ENCODE data around the gene KCND3. TPM values are rescaled to one million over a fixed set of nuclear protein-coding genes. Genes with fewer than 3 reads are reported as not detected.

KCND3 gene
- total RNA-seq, 3 donors from 2014 or later (not counting 1 experiment from before 2014, with no cell fraction given), result 0.07 to 0.16 TPM; not detected in 1

- peaks cover 2 to 18% of the 10 kb centered on the region in 2 donors for H3K27me3 Mint-ChIP-seq (ENCODE audit: low read depth in 2 of 2)
- Histone ChIP-seq H3K36me3 (ENCODE audit: control insufficient read depth, insufficient read depth, low read length) (no peaks in the 10 kb centered on the region), H3K27ac (ENCODE audit: low read length) (no peak overlapping the region), H3K4me1 (ENCODE audit: control insufficient read depth, insufficient read depth, low read length) (no peaks in the 10 kb centered on the region), H3K4me3 (ENCODE audit: low read length) (no peak overlapping the region), H3K9me3 (ENCODE audit: control insufficient read depth, insufficient read depth, low read length) (no peaks in the 10 kb centered on the region), H3K27me3 (ENCODE audit: control insufficient read depth, insufficient read depth, low read length) (no peaks in the 10 kb centered on the region)
- no peak overlapping the region for H3K4me3 Mint-ChIP-seq
- H3K27ac Mint-ChIP-seq, result no peak overlapping the region
- TF ChIP-seq, protein P1, sequence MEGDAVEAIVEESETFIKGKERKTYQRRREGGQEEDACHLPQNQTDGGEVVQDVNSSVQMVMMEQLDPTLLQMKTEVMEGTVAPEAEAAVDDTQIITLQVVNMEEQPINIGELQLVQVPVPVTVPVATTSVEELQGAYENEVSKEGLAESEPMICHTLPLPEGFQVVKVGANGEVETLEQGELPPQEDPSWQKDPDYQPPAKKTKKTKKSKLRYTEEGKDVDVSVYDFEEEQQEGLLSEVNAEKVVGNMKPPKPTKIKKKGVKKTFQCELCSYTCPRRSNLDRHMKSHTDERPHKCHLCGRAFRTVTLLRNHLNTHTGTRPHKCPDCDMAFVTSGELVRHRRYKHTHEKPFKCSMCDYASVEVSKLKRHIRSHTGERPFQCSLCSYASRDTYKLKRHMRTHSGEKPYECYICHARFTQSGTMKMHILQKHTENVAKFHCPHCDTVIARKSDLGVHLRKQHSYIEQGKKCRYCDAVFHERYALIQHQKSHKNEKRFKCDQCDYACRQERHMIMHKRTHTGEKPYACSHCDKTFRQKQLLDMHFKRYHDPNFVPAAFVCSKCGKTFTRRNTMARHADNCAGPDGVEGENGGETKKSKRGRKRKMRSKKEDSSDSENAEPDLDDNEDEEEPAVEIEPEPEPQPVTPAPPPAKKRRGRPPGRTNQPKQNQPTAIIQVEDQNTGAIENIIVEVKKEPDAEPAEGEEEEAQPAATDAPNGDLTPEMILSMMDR (IDR thresholded peaks at IDR 0.05), result no peak
- no peaks in the 10 kb centered on the region for H3K36me3 Mint-ChIP-seq
- WGBS (ENCODE audit: insufficient coverage), result 90% methylated on average over 3 of the region's 3 CpGs
- no peaks in the 10 kb centered on the region for H3K9me3 Mint-ChIP-seq
- no peaks in the 10 kb centered on the region for H3K4me1 Mint-ChIP-seq
- DNase-seq (no peak), ATAC-seq (no peak)
- intact Hi-C loops (cut with micrococcal nuclease), result no loop called here
These were observed 97.9 kb downstream of the KCND3 start for GRCh38 chr1:111891566-111891965.

DNA sequence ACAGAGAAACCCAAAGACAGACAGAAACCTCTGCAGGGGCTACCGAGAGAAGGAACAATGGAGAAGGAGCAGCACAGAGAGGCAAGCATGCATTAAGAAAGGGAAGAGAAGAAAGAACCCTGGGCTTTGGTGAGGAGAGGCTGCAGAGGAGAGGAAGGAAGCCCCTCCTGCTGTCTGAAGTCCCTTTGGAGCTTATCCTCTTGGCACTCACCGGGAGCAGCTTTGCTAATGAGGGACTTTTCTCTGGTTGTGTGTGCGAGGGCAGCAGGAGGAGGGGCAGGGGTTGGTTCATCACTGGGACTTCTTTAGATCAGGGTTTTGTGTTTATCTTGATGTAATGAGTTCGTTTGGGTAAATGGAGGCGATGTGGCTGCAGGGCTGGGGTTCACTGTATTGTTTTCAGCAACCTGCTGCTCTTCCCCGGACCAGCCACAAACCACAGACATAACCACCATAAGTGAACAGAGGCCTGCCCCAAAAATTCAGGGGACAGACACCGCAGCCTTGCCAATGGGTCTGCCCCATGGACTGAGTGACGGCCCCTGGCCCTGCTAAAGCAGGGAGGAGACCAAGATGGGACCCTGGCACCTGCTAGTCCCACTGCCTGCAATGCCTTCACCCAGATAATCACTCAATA, 100.6 kb downstream of the KCND3 start:
- 44% methylated on average over 7 of the region's 8 CpGs for WGBS (ENCODE audit: insufficient coverage)
- TF ChIP-seq, protein P1 (IDR thresholded peaks at IDR 0.05), result no peak
- no peaks in the 10 kb centered on the region for H3K27me3 ChIP-seq (ENCODE audit: control insufficient read depth, insufficient read depth, low read length)
- no peaks in the 10 kb centered on the region for H3K9me3 ChIP-seq (ENCODE audit: control insufficient read depth, insufficient read depth, low read length)
- no peak overlapping the region for H3K4me3 ChIP-seq (ENCODE audit: low read length)
- Mint-ChIP-seq H3K27me3 (ENCODE audit: low read depth in 2 of 2) (peaks cover 20 to 21% of the 10 kb centered on the region in 2 donors), H3K27ac (no peak overlapping the region), H3K4me1 (no peaks in the 10 kb centered on the region), H3K4me3 (no peak overlapping the region), H3K36me3 (no peaks in the 10 kb centered on the region), H3K9me3 (no peaks in the 10 kb centered on the region)
- no peak for ATAC-seq
- DNase-seq, result no peak
- H3K27ac ChIP-seq (ENCODE audit: low read length), result no peak overlapping the region
- no peaks in the 10 kb centered on the region for H3K36me3 ChIP-seq (ENCODE audit: control insufficient read depth, insufficient read depth, low read length)
- intact Hi-C loops (cut with micrococcal nuclease), result no loop called here
- H3K4me1 ChIP-seq (ENCODE audit: control insufficient read depth, insufficient read depth, low read length), result no peaks in the 10 kb centered on the region

GRCh38 chr1:111887875-111888274, 101.6 kb downstream of the KCND3 start:
- Mint-ChIP-seq H3K9me3 (no peaks in the 10 kb centered on the region), H3K4me1 (no peaks in the 10 kb centered on the region), H3K27me3 (ENCODE audit: low read depth in 2 of 2) (peaks cover 20 to 31% of the 10 kb centered on the region in 2 donors), H3K27ac (no peak overlapping the region), H3K4me3 (no peak overlapping the region), H3K36me3 (no peaks in the 10 kb centered on the region)
- ATAC-seq (no peak), DNase-seq (no peak)
- Histone ChIP-seq H3K9me3 (ENCODE audit: control insufficient read depth, insufficient read depth, low read length) (no peaks in the 10 kb centered on the region), H3K27me3 (ENCODE audit: control insufficient read depth, insufficient read depth, low read length) (no peaks in the 10 kb centered on the region), H3K27ac (ENCODE audit: low read length) (no peak overlapping the region), H3K4me1 (ENCODE audit: control insufficient read depth, insufficient read depth, low read length) (no peaks in the 10 kb centered on the region), H3K36me3 (ENCODE audit: control insufficient read depth, insufficient read depth, low read length) (no peaks in the 10 kb centered on the region), H3K4me3 (ENCODE audit: low read length) (no peak overlapping the region)
- WGBS (ENCODE audit: insufficient coverage), result 90% methylated on average over 1 of the region's 1 CpG
- TF ChIP-seq, protein P1 (IDR thresholded peaks at IDR 0.05), result no peak
- intact Hi-C loops (cut with micrococcal nuclease), result no loop called here

DNA sequence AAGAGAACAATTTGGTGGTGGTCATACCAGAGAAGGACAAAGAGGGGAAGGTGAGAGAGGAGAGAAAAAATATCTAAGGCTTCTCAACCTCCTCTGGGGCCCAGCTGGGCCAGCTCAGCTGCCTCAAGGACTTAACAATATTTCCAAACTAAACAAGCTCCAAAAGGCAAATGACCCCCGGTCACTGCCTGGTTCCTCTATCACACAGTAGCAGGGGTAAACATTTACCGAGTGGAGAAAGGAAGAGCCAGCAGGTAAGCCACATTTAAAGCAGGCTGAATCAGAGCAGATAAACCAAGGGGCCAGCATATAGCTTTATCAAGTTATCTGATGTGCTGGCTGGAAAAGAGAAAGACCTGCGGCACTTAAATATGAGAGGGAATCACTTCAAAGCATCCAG, 102.1 kb downstream of the KCND3 start:
- no peaks in the 10 kb centered on the region for H3K27me3 ChIP-seq (ENCODE audit: control insufficient read depth, insufficient read depth, low read length)
- H3K27ac Mint-ChIP-seq, result no peak overlapping the region
- no peaks in the 10 kb centered on the region for H3K4me1 ChIP-seq (ENCODE audit: control insufficient read depth, insufficient read depth, low read length)
- 81% methylated on average over 3 of the region's 3 CpGs for WGBS (ENCODE audit: insufficient coverage)
- H3K27ac ChIP-seq (ENCODE audit: low read length), result no peak overlapping the region
- intact Hi-C loops (cut with micrococcal nuclease), result no loop called here
- ATAC-seq (no peak), DNase-seq (no peak)
- TF ChIP-seq, protein P1 (IDR thresholded peaks at IDR 0.05), result no peak
- H3K4me3 ChIP-seq (ENCODE audit: low read length), result no peak overlapping the region
- H3K4me1 Mint-ChIP-seq, result no peaks in the 10 kb centered on the region
- no peaks in the 10 kb centered on the region for H3K9me3 Mint-ChIP-seq
- no peaks in the 10 kb centered on the region for H3K36me3 ChIP-seq (ENCODE audit: control insufficient read depth, insufficient read depth, low read length)
- no peaks in the 10 kb centered on the region for H3K9me3 ChIP-seq (ENCODE audit: control insufficient read depth, insufficient read depth, low read length)
- H3K36me3 Mint-ChIP-seq, result no peaks in the 10 kb centered on the region
- H3K27me3 Mint-ChIP-seq (ENCODE audit: low read depth in 2 of 2), result peaks cover 20 to 32% of the 10 kb centered on the region in 2 donors
- no peak overlapping the region for H3K4me3 Mint-ChIP-seq

Data from natural killer cell (primary cell).